Renal pelvis (tissue), 4 donors: ENCODE measurements around the gene RMRP. TPM values are rescaled to one million over a fixed set of nuclear protein-coding genes. Genes with fewer than 3 reads are reported as not detected.

Source experiments
- DNase-seq: peaks from one replicate; pipeline ENCODE4 v3.0.0-alpha.2; 2013
- polyA plus RNA-seq, 3 donors: library from polyadenylated mRNA; unstranded; fragments of 120-200 nt; gene quantifications; one replicate each; pipeline ENCODE4 v1.2.1, GENCODE V29; 2013; ENCODE audit not compliant: insufficient read length in 3 of 3

Gene RMRP
- polyA plus RNA-seq, 3 donors = not detected

DNA sequence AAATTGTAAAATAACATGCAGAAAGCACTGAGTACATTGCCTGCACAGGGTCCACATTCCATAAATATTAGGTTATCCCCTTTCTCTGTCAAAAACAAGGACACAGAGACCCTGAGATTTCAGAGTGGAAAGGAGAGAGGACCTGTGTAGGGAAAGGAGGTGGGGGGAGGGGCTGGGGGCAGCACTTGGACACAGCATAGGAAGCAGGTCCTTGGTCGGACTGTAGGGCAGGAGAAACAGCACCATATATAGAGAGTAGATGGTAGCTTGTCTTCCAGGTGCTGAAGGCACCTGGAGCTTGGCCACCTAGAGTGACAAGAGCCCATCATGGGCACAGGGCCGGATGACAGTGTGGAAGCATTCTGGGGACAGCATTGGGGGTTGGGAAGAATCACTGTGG is 29.5 kb upstream of the RMRP start:
- no peak for DNase-seq

DNA sequence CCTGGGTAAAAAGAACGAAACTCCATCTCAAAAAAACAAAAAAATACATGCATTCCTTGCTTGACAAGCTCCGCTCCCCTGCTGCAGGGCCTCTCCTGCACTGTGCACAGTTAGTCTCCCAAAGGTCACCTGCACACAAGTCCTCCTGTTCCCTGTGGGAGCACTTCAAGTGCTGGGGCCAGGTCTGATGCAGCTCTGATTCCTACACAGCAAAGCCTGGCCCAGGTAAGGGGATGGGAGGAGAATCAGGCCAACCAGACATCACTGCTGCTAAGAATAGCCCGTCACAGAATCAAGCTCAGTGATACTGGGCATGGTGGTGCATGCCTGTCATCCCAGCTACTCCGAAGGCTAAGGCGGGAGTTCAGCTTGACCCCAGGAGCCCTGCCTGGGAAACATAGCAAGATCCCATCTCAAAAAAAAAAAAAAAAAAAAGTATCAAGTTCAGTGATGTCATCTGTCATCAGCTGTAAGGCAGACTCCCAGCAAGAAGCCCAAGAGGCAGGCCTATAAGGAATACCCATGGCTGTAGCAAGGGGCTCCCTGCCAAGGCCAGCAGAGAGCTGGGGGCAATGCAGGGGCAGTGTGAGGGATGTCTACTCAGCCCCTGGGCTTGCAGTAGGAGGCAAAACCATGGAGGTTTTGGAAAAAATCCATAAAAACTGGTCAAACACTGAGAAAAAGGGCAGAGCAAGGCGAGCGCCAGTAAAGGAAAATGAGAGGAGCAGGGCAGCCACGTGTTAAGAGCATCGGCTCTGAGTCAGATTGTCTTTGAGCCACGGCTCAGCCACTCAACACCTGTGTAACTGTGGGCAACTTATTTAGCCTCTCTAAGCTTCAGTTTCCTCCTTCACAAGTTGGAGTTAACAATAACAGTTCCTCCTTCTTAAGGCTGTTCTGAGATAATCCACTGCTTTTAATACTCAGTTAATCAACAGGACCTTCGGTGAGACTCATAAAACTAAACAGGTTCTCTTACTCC is 28.7 kb upstream of the RMRP start:
- no peak for DNase-seq

DNA sequence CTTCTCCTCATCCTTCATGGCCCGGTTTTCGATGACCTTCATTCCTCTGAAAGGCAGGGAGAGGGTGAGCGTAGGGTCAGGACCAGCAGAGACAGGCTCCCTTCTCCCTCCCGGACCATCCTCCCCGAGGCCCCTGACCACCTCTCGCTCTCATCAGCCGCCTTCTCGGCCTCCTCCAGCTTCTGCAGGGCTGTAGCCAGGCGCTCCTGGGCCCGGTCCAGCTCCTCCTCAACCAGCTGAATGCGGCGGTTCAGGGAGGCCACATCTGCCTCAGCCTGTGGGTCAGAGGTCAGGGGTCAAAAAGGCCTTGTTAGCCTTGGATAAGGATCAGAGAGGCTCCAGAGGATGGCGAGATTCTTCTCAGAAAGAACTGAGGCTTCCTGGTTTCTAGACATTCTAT is 27.7 kb upstream of the RMRP start:
- DNase-seq = no peak

DNA sequence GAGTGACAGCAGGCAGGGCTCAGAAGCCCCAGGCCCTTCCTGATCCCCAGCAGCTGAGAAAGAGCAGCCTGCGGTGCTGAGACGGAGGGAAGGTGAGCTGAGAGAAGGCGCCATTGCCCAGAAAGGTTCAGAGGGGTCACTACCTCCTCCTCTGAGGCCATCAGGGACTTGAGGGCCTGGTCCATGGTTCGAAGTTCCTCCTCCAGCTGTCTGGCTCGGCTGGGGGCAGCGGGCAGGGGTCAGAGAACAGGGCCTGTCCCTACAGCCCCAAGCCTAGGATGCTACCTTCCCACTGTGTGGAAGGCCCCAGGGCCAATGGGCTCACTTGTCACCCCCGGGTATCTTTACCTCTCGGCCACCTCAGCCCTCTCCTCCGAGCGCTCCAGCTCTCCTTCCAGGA is 27.1 kb upstream of the RMRP start:
- DNase-seq = no peak

DNA sequence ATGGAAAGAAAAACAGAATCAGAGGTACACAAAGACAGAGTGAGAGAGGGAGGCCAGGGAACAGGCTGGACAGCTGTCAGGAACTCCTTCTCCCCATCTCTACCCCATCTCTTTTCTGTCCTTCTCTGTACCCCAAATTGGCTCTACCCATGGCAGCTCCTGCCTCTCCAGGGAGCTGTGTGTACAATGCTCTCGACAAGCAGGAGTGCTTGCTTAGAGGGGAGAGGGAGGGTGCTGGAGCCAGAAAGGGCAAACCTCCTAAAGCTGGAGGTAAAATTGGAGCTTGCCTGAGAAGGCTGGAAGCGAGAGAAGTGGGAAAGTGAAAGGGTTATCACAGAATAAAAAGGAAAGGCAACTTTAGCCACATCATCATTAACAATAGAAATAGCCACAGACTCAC is 25.5 kb upstream of the RMRP start:
- DNase-seq = no peak

DNA sequence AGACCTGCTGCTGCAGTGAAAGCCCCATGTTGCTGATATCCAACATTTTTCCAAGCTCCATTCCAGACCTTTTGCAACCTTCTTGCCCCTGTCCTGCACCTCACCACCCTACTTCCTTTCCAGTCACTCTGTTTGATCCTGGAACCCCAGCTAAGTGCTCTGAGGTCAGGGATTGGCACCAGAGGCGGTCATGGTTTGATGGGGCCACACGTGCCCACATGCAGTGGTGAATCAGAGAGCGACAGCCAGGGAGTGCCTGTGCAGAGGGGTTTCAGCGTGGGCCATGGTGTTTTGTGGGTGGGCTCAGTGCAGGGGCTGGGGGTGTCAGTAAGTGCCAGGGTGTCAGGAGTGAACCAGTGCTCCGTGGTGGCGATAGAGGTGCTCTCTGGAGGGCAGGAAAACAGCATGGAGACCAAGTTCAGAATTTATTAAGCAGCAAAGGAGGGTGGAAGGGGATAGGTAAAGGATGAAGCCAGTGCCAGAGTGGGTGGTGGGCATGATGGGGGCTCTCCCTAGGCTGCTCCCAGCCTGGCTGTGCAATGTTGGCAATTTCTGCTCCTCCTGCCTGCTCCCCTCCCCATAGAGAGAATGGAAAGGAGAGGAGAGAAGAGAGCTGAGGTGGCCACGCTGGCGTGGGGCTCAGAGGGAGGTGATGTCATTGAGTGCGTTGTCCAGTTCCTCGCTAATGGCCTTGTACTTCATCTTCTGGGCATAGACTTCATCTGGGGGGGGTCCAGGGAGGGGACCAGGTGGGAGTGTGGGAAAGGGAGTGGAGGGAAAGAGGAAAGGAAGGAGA is 24.9 kb upstream of the RMRP start:
- DNase-seq = no peak

DNA sequence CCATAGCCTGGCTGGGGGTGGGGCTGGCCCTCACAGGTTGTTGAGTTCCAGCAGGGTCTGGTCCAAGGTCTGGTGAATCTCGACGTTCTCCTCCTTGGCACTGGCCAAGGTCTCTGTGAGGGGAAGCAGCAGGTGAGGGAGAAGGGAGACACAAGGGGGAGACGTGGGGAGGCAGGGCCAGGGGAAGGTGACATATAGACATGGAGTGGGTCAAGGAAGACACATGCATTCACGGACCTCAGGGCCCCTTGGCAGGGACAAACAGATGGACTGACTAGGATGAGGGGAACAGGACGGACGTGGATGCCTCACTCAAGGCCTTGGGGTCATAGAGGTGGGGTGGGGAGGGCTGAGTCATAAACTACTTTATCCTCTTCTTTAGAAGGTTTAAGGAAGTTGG is 24.2 kb upstream of the RMRP start:
- DNase-seq = no peak

DNA sequence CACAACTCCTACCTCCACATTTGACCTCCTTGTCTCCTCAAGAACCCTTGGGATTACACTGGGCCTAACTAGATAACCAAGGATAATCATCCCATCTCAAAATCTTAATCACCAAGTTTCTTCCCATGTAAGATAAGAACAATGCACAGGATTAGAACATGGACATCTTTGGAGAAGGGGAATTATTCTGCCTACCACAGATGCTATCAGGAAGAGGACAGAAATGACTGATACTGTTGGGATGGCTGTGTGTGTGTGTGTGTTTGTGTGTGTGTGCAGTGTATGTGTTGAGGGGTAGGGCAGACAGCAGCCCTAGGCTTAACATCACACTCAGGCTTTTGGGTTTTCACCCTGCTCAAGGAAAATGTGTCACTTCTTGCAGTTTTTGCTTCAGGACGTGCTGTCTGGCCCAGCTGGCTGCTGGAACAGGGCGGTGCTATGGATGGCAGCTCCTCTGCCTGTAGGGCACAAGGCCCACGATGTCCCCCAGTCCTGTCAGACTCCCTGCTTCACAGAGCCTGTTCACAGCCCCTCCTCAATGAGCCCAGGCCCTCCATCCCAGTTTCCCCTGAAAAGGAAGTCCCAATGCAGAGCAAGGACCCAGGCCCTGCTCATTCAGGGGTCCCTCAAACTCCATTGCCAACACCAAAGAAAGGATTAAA is 23.7 kb upstream of the RMRP start:
- DNase-seq = no peak

DNA sequence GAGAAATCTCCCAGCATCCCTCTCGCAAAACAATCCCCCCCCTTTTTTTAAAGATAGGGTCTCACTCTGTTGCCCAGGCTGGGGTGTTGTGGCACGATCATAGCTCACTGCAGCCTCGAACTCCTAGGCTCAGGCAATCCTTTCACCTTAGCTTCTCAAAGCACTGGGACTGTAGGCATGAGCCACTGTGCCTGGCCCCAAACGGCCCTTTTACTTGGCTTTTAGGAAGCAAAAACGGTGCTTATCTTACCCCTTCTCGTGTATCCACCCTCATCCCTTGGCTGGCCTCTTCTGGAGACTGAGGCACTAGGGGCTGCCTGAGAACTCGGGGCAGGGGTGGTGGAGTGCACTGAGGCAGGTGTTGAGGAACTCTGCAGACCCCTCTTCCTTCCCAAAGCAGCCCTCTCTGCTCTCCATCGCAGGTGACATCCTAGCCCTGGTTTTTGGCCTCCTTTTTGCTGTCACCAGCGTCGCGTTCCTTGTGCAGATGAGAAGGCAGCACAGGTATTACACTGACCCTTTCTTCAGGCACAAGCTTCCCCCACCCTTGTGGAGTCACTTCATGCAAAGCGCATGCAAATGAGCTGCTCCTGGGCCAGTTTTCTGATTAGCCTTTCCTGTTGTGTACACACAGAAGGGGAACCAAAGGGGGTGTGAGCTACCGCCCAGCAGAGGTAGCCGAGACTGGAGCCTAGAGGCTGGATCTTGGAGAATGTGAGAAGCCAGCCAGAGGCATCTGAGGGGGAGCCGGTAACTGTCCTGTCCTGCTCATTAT is 22.7 kb upstream of the RMRP start:
- no peak for DNase-seq

DNA sequence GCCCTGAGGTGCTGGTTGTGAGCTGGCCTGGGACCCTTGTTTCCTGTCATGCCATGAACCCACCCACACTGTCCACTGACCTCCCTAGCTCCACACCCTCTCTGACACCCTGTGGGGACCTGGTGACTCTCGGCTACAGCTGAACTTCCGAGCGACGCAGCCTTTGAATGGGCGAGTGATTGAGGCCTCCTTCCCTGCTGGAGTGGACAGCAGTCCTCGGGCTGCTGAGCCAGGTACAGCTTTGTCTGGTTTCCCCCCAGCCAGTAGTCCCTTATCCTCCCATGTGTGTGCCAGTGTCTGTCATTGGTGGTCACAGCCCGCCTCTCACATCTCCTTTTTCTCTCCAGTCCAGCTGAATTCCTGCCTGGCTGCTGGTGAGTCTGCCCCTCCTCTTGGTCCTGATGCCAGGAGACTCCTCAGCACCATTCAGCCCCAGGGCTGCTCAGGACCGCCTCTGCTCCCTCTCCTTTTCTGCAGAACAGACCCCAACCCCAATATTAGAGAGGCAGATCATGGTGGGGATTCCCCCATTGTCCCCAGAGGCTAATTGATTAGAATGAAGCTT is 22.0 kb upstream of the RMRP start:
- DNase-seq = no peak

DNA sequence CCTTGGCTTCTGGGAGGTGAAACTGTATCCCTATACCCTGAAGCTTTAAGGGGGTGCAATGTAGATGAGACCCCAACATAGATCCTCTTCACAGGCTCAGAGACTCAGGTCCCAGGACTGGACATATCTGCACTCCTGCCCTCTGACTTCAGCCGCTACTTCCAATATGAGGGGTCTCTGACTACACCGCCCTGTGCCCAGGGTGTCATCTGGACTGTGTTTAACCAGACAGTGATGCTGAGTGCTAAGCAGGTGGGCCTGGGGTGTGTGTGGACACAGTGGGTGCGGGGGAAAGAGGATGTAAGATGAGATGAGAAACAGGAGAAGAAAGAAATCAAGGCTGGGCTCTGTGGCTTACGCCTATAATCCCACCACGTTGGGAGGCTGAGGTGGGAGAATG is 21.3 kb upstream of the RMRP start:
- DNase-seq = no peak

DNA sequence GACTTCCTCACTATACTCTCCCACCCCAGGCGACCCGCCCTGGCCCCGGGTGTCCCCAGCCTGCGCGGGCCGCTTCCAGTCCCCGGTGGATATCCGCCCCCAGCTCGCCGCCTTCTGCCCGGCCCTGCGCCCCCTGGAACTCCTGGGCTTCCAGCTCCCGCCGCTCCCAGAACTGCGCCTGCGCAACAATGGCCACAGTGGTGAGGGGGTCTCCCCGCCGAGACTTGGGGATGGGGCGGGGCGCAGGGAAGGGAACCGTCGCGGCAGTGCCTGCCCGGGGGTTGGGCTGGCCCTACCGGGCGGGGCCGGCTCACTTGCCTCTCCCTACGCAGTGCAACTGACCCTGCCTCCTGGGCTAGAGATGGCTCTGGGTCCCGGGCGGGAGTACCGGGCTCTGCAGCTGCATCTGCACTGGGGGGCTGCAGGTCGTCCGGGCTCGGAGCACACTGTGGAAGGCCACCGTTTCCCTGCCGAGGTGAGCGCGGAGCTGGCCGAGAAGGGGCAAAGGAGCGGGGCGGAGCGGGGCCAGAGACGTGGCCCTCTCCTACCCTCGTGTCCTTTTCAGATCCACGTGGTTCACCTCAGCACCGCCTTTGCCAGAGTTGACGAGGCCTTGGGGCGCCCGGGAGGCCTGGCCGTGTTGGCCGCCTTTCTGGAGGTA is 18.0 kb upstream of the RMRP start:
- DNase-seq = peak; percentile 84

DNA sequence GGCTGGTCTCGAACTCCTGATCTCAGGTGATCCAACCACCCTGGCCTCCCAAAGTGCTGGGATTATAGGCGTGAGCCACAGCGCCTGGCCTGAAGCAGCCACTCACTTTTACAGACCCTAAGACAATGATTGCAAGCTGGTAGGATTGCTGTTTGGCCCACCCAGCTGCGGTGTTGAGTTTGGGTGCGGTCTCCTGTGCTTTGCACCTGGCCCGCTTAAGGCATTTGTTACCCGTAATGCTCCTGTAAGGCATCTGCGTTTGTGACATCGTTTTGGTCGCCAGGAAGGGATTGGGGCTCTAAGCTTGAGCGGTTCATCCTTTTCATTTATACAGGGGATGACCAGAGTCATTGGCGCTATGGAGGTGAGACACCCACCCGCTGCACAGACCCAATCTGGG is 17.4 kb upstream of the RMRP start:
- DNase-seq = no peak

DNA sequence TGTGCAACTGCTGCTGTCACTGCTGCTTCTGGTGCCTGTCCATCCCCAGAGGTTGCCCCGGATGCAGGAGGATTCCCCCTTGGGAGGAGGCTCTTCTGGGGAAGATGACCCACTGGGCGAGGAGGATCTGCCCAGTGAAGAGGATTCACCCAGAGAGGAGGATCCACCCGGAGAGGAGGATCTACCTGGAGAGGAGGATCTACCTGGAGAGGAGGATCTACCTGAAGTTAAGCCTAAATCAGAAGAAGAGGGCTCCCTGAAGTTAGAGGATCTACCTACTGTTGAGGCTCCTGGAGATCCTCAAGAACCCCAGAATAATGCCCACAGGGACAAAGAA is 16.2 kb upstream of the RMRP start:
- DNase-seq = no peak

DNA sequence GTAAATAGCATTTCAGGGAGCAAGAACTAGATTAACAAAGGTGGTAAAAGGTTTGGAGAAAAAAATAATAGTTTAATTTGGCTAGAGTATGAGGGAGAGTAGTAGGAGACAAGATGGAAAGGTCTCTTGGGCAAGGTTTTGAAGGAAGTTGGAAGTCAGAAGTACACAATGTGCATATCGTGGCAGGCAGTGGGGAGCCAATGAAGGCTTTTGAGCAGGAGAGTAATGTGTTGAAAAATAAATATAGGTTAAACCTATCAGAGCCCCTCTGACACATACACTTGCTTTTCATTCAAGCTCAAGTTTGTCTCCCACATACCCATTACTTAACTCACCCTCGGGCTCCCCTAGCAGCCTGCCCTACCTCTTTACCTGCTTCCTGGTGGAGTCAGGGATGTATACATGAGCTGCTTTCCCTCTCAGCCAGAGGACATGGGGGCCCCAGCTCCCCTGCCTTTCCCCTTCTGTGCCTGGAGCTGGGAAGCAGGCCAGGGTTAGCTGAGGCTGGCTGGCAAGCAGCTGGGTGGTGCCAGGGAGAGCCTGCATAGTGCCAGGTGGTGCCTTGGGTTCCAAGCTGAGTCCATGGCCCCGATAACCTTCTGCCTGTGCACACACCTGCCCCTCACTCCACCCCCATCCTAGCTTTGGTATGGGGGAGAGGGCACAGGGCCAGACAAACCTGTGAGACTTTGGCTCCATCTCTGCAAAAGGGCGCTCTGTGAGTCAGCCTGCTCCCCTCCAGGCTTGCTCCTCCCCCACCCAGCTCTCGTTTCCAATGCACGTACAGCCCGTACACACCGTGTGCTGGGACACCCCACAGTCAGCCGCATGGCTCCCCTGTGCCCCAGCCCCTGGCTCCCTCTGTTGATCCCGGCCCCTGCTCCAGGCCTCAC is 15.6 kb upstream of the RMRP start, which contains the start of gene CA9:
TSS of gene CA9 (plus strand) at position 797 of the 893 bp plus-strand sequence. CDS start at position 829, 32 bp downstream.
- DNase-seq = no peak

DNA sequence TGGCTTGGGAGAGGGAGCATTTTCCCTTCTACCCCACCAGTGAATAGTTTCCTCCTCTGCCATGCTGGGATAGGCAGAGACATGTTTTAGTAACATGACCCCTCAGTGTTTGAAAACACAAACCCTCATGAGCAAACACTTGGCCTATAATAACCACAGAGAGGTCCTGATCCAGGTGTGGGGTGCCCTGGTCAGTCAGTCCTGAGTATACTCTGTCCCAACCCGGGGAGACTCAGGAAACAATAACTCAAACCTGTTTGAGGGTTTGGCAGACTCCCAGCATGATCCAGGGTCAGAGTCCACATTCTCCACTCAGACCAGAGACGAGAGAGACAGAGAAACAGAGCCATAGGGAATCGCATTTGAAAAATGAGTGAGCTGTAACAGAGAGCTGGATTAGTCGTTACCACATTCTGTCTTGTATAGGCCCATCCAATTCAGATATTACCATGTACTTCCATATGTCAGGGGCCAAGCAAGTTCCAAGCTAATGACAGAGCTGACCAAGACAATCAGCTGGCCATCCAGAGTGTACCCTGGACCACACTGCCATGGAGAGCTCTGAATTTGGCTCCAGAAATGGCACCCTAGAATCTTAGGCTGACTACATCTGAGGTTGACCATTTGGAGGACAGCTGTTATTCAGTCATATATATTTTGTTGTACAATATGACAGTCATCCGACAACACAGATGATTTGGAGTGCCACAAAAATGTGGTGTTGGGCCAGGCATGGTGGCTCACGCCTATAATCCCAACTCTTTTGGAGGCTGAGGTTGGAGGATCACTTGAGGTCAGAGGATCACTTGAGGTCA is 11.7 kb upstream of the RMRP start:
- no peak for DNase-seq

DNA sequence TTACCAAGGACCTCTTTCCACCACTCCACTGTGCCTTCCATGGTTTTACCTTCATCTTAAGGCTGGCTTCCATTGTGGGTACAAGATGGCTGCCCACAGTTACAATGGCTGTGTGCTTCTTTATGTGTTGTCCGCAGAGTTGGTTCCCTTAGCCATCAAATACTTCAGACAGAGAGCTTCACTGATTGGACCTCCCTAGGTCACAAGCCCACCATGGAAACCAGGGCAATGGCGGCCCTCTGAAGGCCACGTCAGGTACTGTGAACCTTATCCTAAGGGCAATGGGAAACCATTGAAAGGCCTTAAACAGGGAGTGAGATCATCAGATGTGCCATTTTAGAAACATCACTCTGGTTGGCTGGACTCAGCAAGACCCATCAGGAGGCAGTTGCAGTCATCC is 10.1 kb upstream of the RMRP start:
- DNase-seq = no peak

DNA sequence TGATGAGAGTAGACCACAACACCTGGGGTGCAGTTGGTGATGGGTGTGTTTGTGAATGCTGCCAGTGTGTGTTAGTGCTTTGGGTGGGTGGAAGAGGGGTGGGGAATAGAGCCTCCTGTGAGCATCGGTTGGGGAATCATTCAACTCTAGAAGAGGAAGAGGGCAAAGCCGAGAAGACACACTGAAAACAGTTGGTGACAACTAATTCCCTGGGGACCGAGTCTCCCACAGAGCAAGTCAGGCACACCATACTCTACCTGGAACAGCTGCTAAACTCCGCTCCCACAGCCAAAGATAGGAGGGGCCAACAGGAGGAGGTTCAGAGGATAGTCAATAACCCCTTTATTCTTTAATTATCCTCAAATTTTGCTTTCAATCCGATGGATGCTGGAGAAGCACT is 8.7 kb upstream of the RMRP start:
- DNase-seq = no peak

DNA sequence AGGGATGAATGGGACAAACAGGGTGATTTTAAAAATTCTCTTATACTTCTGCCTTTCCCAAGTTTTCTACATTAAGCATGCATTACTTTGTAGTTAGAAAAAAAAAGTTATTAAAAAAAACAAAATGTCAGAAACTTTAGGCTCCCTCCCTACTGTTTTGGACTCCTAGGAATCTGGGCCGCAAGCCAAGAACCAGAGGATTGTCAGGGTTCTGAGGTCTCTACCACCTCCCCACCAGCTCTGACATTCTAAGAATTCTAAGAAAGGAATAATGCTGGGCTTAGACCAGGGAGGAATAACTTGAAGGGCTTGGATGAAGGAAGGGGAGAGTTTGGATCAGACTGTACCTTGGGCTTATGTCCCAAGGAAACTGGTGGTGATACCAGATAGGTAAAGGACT is 8.2 kb upstream of the RMRP start:
- no peak for DNase-seq
